Bone marrow (tissue), 2 donors: ENCODE data around the gene ALKAL2.
A peak's percentile ranks its signal among the peaks of the same experiment; 100 is the strongest.

Experiments used
- DNase-seq, 2 donors: peaks; one replicate each; lab custom pipeline; 2025; lab: John Stamatoyannopoulos, UW

Gene ALKAL2

DNA sequence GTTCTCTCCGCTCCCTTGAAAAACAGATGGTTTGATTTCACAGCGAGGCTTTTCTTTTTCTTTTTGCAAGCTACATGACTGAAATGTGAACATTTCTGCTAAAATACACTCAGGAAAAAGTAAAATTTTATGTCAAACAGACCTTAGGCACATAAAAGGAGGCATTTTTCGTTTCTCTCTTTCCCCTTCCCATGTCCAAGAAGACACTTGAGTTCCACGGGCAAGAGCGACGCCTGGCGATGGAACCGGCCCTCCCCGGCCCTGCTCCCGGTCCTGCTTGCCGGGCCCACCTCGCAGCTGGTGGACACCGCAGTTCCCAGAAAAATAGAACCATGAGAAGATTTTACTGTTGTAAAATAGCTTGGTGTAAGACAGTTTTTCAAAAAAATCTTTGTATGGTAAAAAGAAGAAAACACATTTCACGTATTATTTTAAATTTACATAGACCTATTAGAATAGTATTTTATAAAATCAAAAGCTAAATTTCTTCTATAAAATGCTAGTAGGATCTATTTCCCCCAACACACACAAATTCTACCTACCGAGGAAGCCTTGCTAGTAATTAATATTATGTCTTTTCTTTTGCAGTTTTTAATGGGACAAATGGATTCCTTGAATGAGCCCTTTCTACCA is 2.3 kb upstream of the ALKAL2 start:
- peak in 1 of 2 donors; percentile 10 for DNase-seq

DNA sequence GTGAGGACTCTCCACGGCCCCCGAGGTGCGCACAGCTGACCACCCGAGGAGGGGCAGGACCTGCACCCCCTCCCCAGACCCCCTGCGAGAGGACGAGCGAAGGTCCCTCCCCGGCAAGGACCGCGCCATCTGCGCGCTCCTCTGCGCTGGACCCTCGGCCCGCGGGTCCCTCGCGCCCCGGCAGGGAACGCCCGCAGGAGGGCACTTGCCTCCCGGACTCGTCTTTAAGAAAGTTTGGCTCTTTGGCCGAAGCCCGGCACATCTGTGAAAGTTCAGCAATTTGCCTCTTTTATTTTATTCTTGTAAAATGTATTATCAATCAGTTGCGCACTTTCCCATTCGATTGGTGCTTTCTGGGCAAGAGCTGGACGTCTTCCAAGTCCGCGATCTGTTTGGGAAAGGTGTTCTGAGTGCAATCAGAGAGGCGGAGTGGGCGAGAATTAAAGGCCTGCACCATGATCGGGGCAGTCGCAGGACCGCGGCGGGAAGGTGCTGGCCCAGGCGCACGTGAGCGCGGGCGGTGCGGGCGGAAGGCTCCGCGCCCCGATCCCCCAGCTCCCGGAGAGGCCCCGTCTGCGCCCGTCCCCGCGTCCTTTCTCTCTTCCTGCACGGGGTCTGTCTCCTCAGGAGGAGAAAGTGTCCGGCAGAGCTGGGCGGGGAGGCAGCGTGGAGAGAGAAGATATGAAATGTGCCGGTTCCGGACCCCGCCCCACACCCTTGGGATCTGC is 1.6 kb upstream of the ALKAL2 start:
- DNase-seq: no peak

- DNase-seq: no peak
Measured at GRCh38 chr2:288758-289361, 969 bp upstream of the ALKAL2 start.

DNA sequence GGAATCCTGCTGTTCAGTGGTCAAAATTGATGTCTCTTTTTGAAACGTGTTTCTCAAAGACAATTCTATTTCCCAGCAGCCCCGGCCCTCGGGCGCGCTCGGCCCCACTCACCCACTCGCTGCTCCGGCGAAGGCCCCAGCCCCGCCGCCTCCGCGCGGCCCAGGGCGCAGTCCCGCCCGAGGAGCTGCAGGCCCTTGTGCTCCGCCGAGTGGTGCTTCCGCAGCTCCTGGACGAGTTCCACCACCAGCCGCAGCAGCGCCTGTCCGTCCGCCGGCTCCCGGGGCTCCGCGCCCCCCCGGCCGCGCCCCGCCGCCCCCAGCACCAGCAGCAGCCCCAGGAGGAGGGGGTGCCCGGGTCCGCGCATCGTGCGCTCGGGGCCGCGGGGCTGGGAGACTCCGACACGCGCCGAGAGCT is 413 bp downstream of the ALKAL2 start:
- no peak for DNase-seq

DNA sequence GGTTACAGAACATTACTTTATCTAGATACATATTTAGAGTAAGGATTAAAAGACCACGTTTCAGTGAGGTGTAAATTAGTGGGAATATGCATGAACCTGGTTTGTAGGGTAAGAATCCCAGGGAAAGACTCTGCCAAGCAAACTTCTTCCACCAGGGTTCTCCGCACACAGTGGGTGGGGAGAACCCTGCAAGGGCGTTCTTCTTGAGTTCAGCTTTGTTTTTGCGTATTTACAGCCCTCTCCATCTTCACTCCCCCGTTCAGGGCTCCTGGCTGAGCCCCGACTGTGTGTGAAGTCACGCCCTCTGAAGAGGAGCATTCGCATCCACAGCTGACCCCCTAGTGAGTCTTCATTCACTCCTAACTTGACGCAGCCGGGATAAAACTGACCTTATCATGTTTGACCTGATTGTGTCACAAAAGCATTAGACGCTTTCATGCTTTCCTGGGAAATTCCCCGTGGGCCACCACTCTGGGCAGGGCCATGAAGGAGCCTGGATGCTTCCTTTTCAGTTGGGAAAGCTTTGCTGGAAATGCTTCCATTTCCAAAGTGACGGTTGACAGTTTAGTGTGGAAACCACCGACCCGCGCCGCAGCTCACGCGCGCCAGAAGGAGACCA is 1.0 kb downstream of the ALKAL2 start:
- DNase-seq: no peak

GRCh38 chr2:286035-286434 is 1.9 kb downstream of the ALKAL2 start:
- no peak for DNase-seq

DNA sequence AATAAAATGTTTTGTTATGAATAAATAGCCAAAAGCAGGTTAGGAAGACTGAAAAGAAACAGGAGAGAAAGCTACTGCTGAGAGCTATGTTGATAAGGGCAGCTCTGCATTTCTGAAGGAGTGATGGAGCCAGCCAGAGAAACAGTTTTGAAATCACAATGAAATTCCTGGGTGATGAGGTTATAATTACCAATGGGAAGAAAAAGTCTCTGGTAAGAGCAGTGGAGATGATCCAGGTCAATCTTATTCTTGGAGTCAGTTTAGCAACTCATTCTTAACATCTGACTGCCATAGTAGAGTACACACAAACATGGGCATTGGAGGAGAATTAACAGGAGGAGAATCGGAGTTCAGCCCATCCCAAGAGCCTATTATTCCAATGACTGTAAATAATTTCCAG is 2.4 kb downstream of the ALKAL2 start:
- no peak for DNase-seq

DNA sequence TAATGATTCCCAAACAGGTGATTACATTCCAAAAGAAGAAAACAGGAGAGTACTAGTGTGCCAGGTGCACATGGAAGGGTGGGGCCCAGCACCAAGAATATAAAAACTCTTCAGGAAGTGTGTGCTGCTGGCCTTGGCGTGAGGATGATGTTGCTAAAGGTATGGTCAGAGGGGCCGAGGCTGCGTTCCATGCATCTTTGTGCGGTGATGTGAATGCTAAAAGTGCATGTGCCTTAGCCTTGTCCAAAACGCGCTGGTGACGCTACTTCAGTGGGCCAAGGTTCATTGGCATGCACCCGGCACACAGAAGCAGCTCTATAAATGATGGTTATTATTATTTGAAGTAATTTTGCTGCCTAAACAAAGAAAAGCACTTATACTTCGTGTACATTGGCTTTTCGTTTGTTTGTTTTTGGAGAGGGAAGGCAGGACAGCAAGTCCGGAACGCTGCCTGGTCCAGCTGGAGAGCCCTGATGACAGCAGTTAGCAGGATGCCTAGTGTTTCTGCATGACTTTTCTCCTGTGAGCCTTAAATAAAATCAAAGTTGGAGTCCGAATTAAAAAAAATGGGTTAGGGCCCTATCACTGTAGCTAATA is 2.9 kb downstream of the ALKAL2 start:
- no peak for DNase-seq

DNA sequence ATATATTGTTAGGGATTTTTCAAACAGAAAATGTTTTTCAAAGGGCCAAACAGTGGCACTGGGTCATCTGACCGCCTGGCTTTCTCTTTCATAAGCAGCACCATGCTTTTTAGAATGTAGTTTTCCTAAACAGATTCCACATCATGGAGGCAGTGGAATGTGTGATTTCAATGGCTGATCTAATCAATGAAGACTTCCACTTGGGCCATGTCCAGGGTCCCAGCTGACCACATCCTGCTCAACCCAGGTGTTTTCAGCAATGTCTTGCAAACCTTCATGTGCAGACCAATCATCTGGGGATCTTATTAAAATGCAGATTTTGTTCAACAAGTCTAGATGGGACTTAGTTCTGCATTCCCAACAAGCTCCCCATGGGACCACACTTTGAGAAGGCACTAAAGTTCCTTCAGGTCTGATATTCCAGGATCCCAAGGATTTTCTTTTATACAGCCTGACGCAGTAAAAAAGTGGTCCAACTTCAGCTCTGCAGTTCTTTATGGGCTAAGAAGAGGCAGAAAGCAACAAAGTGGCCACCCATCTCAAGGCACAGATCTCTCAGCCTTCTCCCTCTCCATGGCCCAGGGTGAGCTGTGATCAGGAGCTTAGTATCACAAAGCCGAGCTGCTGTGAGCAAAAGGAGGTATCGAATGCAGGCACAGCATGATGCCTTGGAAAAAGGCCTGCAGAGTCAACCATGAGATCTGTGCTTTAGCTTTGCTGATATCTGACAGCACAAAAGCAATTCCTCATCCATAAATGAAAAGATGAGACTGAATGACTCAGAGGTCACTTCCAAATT is 3.7 kb downstream of the ALKAL2 start:
- no peak for DNase-seq

GRCh38 chr2:282371-283263 is 5.3 kb downstream of the ALKAL2 start:
- no peak for DNase-seq

GRCh38 chr2:281381-281780 is 6.5 kb downstream of the ALKAL2 start:
- no peak for DNase-seq

DNA sequence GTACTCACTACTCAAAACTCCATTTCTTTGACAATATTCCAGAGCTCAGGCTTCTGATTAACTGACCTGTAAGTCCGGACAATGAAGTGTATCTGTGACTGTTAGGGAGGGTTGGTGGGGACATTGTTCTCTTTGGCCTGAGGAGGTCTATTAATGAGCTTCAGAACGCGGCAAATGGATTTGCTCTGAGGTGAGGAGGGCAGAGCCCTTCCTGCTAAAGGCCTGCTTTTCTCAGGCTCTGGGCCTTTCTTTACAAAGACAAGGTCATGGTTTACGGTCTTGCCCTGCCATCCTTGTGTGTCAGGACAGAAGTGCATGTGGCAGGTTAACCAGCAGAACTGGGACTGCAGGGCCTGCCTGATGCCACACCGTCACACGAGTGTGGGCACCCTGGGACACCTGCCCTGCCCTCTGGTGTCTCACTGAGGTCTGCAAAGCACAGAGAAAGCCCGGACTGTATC is 7.2 kb downstream of the ALKAL2 start:
- DNase-seq: no peak

DNA sequence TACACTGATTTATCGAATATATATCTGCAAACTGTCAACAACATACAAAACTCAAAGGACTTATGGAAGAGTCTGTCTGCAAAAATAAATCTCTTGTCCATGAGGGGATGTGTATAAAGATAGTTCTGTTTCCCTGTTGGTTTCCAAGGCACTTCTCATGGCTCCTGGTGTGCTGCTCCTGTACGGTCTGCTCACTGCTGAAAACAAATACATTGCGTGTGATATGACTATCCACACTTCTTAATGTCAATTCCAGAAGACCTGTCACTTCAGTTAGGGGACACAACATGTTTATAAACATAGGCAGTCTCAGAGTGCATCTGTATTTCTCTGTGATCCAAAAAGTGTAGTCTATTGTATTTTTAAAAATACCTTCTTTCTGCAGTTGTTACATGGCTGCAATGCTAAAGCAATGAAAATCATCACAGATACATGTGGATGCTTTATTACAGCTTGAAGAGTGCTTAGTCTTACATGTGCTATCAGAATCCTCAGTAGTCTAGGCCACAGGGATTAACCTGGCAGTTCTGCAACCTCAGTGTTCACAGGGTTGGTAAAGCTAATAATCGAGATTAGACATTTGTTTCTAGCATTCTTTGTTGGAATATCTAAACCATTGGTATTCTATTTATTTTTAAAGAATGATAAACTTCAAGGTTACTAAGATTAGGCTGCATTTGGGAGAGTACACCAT is 7.8 kb downstream of the ALKAL2 start:
- DNase-seq: no peak

DNA sequence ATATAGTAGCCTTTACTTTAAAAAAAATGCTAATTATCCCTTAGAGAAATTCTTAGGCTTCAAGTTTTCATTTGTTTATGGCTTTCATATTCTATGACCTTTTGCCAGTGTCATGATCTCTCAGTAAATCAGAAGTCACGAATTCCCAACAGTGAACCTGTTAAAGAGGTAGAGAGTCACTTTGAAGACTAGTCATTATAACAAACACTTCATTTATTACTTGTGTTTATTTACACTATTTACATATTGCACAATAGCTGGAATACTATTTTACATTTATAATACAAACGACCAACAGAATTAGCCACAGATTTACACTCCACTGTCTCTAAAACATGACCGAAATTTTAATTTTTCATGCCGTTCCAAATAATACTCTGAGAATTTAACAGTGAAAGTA is 8.5 kb downstream of the ALKAL2 start:
- DNase-seq: no peak

DNA sequence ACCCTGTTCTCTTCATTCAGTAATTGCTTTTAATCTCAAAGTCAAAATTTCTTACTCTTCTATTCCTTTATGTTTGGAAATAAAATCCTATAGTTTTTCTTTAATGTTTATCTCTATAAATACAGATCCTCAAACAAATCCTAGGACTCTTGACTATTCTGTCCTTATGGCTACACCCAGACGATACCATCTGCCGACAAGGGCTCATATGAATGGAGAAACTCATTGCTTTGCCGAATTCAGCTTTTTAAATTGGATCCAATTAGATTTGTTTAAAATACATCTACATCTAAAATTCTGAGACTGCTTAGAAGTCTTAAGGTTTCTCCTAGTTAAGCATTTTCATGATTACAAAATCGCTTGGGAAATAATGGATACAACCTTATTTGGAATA is 9.0 kb downstream of the ALKAL2 start:
- DNase-seq: no peak

GRCh38 chr2:278312-278926 is 9.5 kb downstream of the ALKAL2 start:
- DNase-seq: no peak

DNA sequence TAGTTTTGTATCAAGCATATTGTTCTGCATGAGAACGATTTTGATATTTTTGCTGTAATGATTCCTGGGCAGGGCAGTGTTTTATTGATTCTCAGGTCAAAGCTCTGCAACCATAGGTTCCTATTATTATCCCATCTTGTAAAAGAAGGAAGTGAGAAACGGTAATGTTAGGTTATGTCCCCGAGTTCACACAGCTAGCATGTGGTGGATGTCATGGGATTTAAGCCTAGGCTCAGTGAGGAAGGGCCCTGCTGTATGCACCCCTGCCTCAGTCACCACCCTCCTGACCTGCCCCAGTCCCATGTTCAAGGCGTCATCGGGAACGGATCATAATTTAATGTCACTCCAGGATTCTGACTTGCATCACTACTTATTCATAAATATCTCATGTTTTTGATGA is 12.4 kb downstream of the ALKAL2 start:
- DNase-seq: no peak

- DNase-seq: no peak
Measured at GRCh38 chr2:274503-274902, 13.4 kb downstream of the ALKAL2 start.

GRCh38 chr2:273333-273732 is 14.6 kb downstream of the ALKAL2 start:
- DNase-seq: no peak

GRCh38 chr2:271917-272316 is 16.0 kb downstream of the ALKAL2 start:
- no peak for DNase-seq
